ENCODE measurements around the gene ANKRD40. TPM values are rescaled to one million over a fixed set of nuclear protein-coding genes. Genes with fewer than 3 reads are reported as not detected.

Gene ANKRD40
- total and polyA plus RNA-seq, 9 of the 15 experiments (the other 6 are each of a cell fraction or from before 2014, with no cell fraction given): 9.0 to 28.9 (median 27.7) TPM

DNA sequence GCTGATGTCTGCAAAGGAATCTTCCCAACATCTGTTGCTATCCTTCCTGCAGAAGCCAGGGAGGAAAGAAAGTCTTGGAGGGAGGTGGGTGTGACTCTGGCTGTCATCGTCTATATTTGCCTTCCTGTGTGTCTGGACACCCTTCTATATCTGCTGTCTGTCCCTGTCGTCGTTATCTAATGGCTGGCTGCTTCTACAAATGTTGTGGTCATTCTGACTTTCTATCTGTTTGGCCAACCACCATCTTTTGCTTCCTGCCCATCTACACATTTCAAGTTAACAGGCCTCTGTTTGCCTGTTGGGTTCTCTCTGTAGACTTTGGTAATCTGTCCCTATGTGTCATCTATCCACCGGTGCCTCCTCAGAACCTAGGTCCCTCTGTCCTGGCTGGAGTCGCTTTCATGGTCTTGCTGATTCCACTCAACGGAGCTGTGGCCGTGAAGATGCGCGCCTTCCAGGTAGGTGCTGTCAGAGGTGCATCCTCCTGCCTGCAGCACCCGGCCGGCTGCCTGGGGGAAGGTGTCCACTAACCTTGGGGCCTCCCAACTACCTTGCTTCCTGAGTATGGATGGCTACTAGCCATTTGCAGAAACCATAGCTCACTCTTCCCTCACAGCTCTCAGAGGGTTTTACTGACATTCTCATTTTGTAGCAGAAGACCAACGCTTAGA, 42.8 kb downstream of the ANKRD40 start (continued):
- TF ChIP-seq TEAD4 (IDR thresholded peaks at IDR 0.05; ENCODE audit: low read length): peak; percentile 55; the same call in 1 of the 2 replicates
- TF ChIP-seq TEAD4 (CRISPR knock-in tag; IDR thresholded peaks at IDR 0.05; ENCODE audit: borderline replicate concordance): no peak
- TF ChIP-seq ZNF41 (CRISPR knock-in tag; conservative IDR thresholded peaks at IDR 0.05): no peak
- TF ChIP-seq U2AF1 (optimal IDR thresholded peaks at IDR 0.05; ENCODE audit: low read depth, low read length): no peak
- no peak for TF ChIP-seq RFX1 (IDR thresholded peaks at IDR 0.05)
- no peak for TF ChIP-seq LARP7 (IDR thresholded peaks at IDR 0.05)
- TF ChIP-seq RBFOX2 (IDR thresholded peaks at IDR 0.05; ENCODE audit: low read depth, low read length): no peak
- TF ChIP-seq, protein P1, sequence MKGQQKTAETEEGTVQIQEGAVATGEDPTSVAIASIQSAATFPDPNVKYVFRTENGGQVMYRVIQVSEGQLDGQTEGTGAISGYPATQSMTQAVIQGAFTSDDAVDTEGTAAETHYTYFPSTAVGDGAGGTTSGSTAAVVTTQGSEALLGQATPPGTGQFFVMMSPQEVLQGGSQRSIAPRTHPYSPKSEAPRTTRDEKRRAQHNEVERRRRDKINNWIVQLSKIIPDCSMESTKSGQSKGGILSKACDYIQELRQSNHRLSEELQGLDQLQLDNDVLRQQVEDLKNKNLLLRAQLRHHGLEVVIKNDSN (CRISPR knock-in tag; IDR thresholded peaks at IDR 0.05): no peak
- TF ChIP-seq TAF7 (tag; IDR thresholded peaks at IDR 0.05): no peak
- TF ChIP-seq ZNF512 (tag; IDR thresholded peaks at IDR 0.05): no peak
- TF ChIP-seq GTF2A2 (tag; IDR thresholded peaks at IDR 0.05): no peak
- TF ChIP-seq ZNF696 (CRISPR knock-in tag; conservative IDR thresholded peaks at IDR 0.05): no peak
- no peak for TF ChIP-seq CCNT2 (IDR thresholded peaks at IDR 0.05; ENCODE audit: borderline replicate concordance, extremely low read depth, insufficient read length, low read depth, low read length)
- no peak for TF ChIP-seq SREBF1 (IDR thresholded peaks at IDR 0.05; ENCODE audit: borderline replicate concordance, low read depth, low read length)
- TF ChIP-seq, protein P2, sequence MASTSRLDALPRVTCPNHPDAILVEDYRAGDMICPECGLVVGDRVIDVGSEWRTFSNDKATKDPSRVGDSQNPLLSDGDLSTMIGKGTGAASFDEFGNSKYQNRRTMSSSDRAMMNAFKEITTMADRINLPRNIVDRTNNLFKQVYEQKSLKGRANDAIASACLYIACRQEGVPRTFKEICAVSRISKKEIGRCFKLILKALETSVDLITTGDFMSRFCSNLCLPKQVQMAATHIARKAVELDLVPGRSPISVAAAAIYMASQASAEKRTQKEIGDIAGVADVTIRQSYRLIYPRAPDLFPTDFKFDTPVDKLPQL (IDR thresholded peaks at IDR 0.05; ENCODE audit: extremely low read depth, insufficient read length): no peak
- TF ChIP-seq, protein P3, sequence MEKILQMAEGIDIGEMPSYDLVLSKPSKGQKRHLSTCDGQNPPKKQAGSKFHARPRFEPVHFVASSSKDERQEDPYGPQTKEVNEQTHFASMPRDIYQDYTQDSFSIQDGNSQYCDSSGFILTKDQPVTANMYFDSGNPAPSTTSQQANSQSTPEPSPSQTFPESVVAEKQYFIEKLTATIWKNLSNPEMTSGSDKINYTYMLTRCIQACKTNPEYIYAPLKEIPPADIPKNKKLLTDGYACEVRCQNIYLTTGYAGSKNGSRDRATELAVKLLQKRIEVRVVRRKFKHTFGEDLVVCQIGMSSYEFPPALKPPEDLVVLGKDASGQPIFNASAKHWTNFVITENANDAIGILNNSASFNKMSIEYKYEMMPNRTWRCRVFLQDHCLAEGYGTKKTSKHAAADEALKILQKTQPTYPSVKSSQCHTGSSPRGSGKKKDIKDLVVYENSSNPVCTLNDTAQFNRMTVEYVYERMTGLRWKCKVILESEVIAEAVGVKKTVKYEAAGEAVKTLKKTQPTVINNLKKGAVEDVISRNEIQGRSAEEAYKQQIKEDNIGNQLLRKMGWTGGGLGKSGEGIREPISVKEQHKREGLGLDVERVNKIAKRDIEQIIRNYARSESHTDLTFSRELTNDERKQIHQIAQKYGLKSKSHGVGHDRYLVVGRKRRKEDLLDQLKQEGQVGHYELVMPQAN (IDR thresholded peaks at IDR 0.05; ENCODE audit: borderline replicate concordance): no peak
- TF ChIP-seq ESRRA (IDR thresholded peaks at IDR 0.05; ENCODE audit: borderline replicate concordance, low read depth): no peak
- no peak for TF ChIP-seq FOXJ2 (tag; IDR thresholded peaks at IDR 0.05)
- no peak for TF ChIP-seq ZNF436 (CRISPR knock-in tag; IDR thresholded peaks at IDR 0.05)
- TF ChIP-seq, protein P4, sequence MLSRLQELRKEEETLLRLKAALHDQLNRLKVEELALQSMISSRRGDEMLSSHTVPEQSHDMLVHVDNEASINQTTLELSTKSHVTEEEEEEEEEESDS (CRISPR knock-in tag; IDR thresholded peaks at IDR 0.05): no peak
- no peak for TF ChIP-seq E2F3 (CRISPR knock-in tag; IDR thresholded peaks at IDR 0.05)
- no peak for TF ChIP-seq PTTG1 (tag; IDR thresholded peaks at IDR 0.05; ENCODE audit: low read depth)
